NCI-H2029 treated with DMSO at 0.1 percent for 48 hours (cell line): ENCODE measurements around the gene FRMD5.
"Not testable (repeated sequence)": the region's sequence is repeated elsewhere in the genome, so short reads cannot be mapped to it uniquely, and the experiment has no call there.

Experiments
- DNase-seq: peaks from one replicate; lab custom pipeline; 2025; lab: John Stamatoyannopoulos, UW

Gene FRMD5

GRCh38 chr15:43893956-43894355, 301.1 kb downstream of the FRMD5 start:
- DNase-seq, result no peak

- DNase-seq, result no peak
Measured at GRCh38 chr15:43889042-43889441, 306.0 kb downstream of the FRMD5 start.

DNA sequence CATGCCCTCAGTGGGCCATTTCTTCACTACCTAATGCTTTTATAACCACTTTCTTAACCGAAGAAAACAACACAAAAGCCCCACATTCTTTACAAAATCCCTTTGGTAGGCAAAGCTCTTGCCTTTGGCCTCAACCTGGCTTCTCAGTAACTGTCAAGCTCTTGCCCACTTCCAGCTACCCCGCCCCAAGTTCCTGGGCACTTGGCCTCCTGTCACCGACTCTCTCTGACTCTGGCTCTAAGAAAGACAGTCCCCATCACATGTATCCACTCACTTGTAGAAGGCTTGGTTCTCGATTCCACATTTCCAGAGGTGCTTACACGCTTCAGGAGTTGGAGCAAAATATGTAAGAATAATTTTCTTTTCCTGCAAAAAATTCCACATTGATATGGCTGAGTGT, 307.2 kb downstream of the FRMD5 start:
- DNase-seq, result no peak

DNA sequence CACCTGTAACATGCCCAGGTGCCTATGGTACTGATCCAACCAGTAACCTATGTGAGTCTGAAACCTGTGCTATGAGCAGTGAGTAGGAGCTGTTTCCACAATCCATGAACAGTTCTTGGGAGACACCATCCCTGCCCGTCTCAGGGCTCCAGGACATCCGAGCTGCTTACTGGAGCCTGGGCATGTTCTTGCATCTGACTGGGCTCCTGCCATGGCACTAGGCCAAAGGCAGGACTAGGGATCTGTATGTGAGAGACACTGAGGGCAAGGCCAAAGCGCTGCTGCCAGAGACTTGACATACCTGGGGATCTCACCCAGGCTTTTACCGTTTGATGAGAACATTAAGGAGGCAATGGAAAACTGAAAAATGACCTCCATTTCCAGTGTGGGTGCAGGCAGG, 308.5 kb downstream of the FRMD5 start:
- no peak for DNase-seq

DNA sequence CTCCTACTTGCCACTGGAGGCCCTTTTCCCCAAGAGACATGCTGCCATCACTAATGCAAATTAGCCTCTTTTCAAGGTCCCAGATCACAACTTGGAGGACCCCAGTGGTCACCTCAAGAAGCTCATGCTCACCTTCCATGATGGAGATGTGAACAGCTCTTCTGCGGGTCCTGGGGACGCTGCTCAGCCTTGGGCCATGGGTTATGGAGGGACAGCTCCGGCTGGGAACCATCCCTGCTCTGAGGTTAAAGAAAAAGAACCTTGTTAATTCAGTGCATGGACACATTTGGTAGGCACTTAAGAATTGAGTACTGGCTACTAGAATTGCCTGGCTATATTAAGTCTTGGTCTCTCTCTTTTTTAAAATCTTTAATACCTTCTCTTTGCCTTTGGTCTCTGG, 311.5 kb downstream of the FRMD5 start:
- DNase-seq, result no peak

GRCh38 chr15:43881944-43882343, 313.1 kb downstream of the FRMD5 start:
- DNase-seq, result no peak

DNA sequence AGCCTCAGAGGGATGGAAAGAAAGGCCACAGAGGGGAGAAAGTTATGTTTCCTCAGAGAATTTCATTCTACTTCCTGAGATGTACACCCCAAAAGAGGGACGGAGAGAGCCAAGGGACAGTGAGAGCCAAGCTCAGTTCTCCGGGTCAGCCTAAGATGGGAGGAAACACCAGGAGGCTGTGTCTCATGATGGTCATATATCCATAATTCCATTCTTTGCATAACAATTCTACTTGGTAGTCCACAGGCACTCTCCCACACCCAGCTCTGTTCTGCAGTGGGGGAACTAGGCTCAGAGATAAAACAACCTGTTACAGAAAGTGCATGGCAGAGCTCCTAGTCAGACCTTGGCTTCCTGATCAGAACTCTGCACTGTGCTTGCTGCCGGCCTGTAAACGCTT, 313.8 kb downstream of the FRMD5 start:
- DNase-seq, result no peak

DNA sequence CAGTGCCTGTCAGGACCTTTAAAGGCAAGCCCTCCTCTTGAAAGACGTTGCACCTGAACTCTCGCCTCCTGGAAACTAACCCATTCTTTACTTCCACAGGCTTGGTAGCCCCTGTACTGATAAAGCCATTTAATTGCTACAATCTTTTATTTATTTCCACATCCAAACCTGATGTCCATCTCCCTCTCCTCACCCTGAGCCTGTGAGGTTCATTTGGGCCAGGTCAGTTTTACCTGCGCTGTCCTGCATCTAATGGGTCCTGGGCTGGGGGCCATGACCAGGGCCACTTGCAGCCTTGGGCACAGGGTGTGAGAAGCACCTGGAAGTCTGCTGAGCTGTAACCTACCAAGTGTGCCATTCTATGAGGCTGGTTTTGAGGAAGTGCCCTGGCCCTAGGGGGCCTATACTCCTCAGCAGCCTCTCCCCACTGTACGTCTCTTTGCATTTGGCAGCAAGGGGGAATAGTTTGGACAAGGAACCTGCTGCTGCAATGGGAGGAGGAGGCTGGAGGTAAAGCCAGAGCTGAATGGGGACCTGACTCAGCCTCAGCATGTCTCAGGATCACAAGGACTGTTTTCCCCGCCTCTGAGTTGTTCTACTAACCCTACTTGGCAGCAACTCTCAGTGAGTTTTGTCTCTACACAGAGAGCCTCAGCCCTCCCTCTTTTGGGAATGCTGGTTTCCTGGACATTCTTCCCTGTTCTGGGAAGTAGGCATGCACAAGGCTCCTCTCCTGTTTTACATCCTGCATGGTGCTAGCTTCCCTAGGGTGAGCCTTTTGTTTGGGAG, 314.5 kb downstream of the FRMD5 start:
- DNase-seq, result no peak

DNA sequence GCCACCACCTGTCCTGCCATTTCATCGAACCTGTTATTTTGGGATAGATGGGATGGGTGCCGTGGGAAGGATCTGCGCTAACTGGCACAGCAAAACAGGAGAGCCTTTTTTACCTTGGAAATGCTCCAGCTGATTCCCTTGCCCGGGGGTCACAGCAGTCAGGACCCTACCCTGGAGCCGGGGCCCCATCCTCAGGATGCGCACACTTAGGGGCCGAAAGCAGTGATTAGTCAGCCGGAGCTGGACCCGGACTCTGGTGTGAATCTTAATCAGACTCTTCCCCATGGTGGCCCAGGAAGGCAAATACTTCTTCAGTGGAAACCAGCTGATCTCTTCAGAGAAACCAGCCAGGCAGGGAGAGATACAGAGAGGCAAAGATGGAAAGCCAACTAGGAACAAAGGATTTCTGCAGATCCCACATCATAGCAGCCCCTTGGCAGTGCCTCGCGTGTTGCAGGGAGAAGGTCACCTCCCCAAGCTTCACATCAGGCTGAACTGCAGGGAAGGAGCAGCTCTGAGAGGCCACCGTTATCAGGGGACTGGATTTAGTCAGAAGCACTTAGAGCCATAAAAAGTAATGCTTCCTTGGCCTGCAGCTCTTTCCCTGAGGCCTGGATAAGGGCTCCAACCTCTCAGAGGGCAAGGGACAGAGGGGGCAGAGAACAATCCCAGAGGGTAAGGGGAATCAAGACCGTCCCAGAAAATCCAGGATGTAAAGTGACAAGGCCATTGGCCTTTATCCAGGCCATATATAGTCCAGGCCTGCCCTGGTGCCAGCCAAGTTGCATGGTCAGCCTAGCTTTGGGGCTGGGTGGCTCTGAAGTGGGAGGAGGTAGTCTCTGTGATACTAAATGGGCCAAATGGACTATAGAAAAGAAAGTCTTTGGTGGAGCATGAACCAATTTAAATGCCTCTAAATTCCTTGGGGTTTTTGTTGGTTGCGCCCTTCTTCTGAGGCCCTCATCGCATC, 315.4 kb downstream of the FRMD5 start:
- DNase-seq, result no peak

- no peak for DNase-seq
Measured at GRCh38 chr15:43878446-43878845, 316.6 kb downstream of the FRMD5 start.

DNA sequence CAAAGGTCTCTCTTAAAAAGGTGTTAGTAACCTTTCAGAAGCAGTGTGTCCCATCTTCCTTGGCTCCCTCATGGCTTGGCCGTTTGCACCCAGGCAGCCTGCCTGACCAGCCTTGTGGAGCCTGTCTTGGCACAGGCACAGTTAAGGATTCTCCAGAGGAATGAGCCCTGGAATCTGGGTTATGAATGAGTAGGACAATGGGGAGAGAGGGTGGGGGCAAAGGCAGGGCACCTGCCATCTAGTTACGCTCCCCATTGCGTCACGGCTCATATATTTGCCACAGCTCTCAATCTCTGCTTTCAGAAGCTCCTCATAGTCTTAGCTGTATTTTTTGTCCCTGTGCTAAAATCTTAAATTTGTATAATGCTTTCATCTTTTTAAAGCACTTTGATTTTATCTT, 317.7 kb downstream of the FRMD5 start:
- no peak for DNase-seq

DNA sequence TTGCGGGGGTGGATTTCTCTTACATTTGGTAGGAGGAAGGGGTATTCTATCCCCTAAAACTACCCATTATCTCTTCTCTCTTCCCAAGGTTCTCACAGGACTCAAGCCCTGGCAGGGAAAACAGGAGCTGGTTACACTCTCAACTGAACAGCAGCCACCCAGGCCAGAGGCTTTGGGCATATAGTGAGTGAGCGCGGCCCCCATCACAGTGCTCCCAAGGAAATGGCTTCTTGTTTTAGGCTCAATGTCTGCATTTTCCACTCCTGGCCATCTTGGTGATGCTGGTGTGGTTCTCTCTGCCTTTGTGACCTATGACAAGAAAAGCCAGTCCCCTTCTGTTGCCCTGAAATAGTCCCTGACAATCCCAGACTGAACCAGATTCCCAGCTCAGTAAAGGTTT, 318.2 kb downstream of the FRMD5 start:
- no peak for DNase-seq

- DNase-seq, result no peak
Measured at GRCh38 chr15:43873651-43874050, 321.4 kb downstream of the FRMD5 start.

DNA sequence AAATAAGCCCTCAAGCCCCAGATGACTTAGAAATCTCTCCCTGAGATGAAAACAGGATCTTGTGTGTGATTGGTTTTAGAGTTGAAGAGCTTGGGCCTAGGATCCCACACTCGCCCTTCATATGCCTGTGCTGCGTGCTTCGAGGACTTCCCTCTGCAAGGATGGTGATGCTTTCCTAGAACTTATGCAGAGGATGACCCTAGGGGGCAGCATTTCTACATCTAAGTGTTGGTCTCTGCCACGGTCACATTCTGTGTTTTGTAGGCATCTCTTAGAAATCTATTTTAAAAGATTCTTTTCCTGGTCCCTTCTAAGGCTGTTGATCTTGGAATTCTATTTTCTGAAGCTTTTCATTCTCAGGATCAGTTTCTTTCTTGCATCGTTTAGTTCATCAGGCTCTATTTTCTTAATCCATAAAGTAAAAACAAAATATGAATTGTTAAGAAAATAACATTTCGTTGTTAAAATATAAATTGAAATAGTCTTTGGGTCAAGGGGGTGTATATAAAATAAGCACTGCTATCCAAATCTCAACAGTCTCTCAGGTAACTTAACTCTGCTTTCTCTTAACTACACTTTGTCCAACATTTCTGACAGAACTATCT, 322.6 kb downstream of the FRMD5 start:
- no peak for DNase-seq

GRCh38 chr15:43871835-43872234, 323.2 kb downstream of the FRMD5 start:
- no peak for DNase-seq

- no peak for DNase-seq
Measured at GRCh38 chr15:43868406-43868805, 326.7 kb downstream of the FRMD5 start.

DNA sequence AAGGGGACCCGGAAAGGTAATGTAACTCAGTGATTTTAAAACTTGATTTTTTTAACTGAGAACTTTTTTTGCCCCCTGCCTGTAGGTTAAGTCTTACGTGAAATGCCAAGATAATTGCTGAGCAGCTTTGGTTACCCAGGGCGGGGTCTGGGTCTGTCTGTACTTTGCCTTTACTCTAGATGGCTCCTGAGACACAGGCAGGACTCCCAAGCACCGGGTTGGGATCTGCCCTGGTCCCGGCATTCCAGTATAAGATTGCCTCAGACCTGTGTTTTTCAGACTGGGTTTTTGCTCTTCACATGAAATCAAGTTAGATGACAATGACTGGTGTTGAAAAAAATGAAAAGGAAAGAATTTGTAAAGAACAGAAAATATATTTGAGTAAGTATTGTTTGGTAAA, 328.0 kb downstream of the FRMD5 start:
- no peak for DNase-seq

GRCh38 chr15:43866636-43867035, 328.4 kb downstream of the FRMD5 start:
- DNase-seq, result not testable (repeated sequence)

DNA sequence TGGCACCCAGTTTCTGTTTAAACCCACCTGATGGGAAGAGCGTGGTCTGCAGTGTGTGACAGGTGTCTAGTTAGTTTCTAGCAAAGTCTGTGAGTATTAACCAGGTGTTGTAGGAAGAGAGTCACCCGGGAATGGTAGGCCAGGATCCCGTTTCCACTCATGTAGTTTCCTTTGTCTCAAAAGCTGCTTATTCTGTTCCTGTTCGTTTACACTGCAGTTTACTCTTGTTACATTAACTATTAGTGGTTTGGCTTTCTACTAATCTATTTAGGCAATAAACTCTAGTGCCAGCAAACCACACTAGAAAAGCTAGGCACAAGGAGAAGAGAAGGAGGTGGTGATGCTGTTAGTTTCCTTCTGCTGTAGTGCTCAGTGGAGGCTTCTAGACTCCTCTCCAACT, 335.5 kb downstream of the FRMD5 start:
- DNase-seq, result peak; percentile 10

DNA sequence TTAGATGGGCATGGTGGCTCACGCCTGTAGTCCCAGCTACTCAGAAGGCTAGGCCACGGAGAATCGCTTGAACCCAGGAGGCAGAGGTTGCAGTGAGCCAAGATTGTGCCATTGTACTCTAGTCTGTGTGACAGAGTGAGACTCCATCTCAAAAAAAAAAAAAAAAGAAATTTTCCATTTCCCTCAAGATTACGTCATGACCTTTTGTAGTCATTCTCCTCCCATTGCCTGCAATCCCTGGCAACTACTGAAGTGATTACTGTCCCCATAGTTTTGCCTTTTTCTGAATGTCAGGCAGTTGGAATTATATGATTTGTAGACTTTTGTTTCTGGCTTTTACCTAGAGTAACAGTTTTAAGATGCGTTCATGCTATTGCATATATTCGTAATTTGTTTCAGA, 340.3 kb downstream of the FRMD5 start:
- DNase-seq, result no peak

DNA sequence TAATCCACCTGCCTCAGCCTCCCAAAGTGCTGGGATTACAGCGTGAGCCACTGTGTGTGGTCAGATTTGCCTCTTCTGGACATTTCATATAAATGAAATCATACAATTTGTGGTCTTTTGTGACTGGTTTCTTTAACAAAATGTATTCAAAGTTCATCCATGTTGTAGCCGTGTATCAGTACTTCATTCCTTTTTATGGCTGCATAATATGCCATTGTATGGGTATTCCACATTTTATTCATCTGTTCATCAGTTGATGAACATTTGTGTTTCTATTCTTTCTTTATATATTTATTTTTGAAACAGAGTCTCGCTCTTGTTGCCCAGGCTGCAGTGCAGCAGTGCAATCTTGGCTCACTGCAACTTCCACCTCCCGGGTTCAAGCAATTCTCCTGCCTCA, 342.5 kb downstream of the FRMD5 start:
- DNase-seq, result no peak

GRCh38 chr15:43851251-43851650, 343.8 kb downstream of the FRMD5 start:
- no peak for DNase-seq

DNA sequence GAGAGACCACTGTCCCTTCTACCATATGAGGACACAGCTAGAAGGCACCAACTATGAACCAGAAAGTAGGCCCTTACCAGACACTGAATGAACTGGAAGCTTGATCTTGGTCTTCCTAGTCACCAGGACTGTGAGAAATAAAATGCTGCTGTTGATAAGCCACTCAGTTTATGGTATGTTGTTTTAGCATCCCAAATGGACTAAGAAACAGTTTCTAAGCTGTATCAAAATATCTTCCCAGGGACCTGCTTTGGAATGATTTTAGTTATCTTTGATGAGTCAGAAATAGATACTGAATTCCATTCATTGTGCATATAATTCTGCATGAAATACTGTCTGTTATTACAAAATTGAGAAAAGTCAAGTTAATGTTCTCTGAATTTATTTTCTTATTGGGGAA, 349.6 kb downstream of the FRMD5 start:
- DNase-seq, result no peak
